ENCODE results near the gene ASB5. TPM values are rescaled to one million over a fixed set of nuclear protein-coding genes. Genes with fewer than 3 reads are reported as not detected.
"Not testable (repeated sequence)": the region's sequence is repeated elsewhere in the genome, so short reads cannot be mapped to it uniquely, and the experiment has no call there.

ASB5 gene
- total and polyA plus RNA-seq, 2 donors from 2014 or later: 0.25 to 0.37 TPM

- Histone ChIP-seq H3K9me3 (ENCODE audit: control insufficient read depth in 2 of 3, insufficient read depth in 1 of 3, low read length in 3 of 3) (no peaks in the 10 kb centered on the region), H3K27ac (ENCODE audit: low read depth in 2 of 2, low read length in 2 of 2) (no peak overlapping the region), H3K27me3 (ENCODE audit: control insufficient read depth, insufficient read depth, low read length) (no peaks in the 10 kb centered on the region), H3K4me3 (ENCODE audit: low read length in 3 of 3) (no peak overlapping the region), H3K4me1 (ENCODE audit: control insufficient read depth in 2 of 3, insufficient read depth in 2 of 3, low read depth in 1 of 3, low read length in 3 of 3) (no peaks in the 10 kb centered on the region), H3K36me3 (ENCODE audit: control insufficient read depth in 2 of 3, insufficient read depth in 3 of 3, low read length in 3 of 3) (no peaks in the 10 kb centered on the region), H3K9ac (ENCODE audit: low read length in 3 of 3) (no peak overlapping the region)
- FAIRE-seq (no peak), DNase-seq (no peak)
- TF ChIP-seq, protein P1, sequence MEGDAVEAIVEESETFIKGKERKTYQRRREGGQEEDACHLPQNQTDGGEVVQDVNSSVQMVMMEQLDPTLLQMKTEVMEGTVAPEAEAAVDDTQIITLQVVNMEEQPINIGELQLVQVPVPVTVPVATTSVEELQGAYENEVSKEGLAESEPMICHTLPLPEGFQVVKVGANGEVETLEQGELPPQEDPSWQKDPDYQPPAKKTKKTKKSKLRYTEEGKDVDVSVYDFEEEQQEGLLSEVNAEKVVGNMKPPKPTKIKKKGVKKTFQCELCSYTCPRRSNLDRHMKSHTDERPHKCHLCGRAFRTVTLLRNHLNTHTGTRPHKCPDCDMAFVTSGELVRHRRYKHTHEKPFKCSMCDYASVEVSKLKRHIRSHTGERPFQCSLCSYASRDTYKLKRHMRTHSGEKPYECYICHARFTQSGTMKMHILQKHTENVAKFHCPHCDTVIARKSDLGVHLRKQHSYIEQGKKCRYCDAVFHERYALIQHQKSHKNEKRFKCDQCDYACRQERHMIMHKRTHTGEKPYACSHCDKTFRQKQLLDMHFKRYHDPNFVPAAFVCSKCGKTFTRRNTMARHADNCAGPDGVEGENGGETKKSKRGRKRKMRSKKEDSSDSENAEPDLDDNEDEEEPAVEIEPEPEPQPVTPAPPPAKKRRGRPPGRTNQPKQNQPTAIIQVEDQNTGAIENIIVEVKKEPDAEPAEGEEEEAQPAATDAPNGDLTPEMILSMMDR (IDR thresholded peaks at IDR 0.05; ENCODE audit: borderline replicate concordance, extremely low read depth, insufficient read depth): no peak
- intact Hi-C loops (cut with DNase I): no loop called here
These were observed 31.5 kb upstream of the ASB5 start for GRCh38 chr4:176300565-176300964.

DNA sequence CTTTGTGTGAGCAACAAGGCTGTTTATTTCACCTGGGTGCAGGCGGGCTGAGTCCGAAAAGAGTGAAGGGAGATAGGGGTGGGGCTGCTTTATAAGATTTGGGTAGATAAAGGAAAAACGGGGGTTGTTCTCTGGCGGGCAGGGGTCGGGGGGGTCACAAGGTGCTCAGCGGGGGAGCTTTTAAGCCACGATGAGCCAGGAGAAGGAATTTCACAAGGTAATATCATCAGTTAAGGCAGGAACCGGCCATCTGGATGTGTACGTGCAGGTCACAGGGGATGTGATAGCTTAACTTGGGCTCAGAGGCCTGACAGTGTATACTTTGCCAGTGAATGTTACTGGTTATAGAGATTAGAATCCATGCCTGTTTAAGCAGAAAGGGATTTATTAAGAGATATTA is 31.0 kb upstream of the ASB5 start:
- no peaks in the 10 kb centered on the region for H3K4me1 ChIP-seq (ENCODE audit: control insufficient read depth in 2 of 3, insufficient read depth in 2 of 3, low read depth in 1 of 3, low read length in 3 of 3)
- no peaks in the 10 kb centered on the region for H3K9me3 ChIP-seq (ENCODE audit: control insufficient read depth in 2 of 3, insufficient read depth in 1 of 3, low read length in 3 of 3)
- TF ChIP-seq, protein P1 (IDR thresholded peaks at IDR 0.05; ENCODE audit: borderline replicate concordance, extremely low read depth, insufficient read depth): no peak
- H3K4me3 ChIP-seq (ENCODE audit: low read length in 3 of 3): no peak overlapping the region
- intact Hi-C loops (cut with DNase I): no loop called here
- no peak overlapping the region for H3K27ac ChIP-seq (ENCODE audit: low read depth in 2 of 2, low read length in 2 of 2)
- no peak overlapping the region for H3K9ac ChIP-seq (ENCODE audit: low read length in 3 of 3)
- H3K27me3 ChIP-seq (ENCODE audit: control insufficient read depth, insufficient read depth, low read length): no peaks in the 10 kb centered on the region
- FAIRE-seq (no peak), DNase-seq (no peak)
- H3K36me3 ChIP-seq (ENCODE audit: control insufficient read depth in 2 of 3, insufficient read depth in 3 of 3, low read length in 3 of 3): no peaks in the 10 kb centered on the region

GRCh38 chr4:176298664-176299063 is 29.6 kb upstream of the ASB5 start:
- no peak for DNase-seq
- Histone ChIP-seq H3K9me3 (ENCODE audit: control insufficient read depth in 2 of 3, insufficient read depth in 1 of 3, low read length in 3 of 3) (no peaks in the 10 kb centered on the region), H3K4me1 (ENCODE audit: control insufficient read depth in 2 of 3, insufficient read depth in 2 of 3, low read depth in 1 of 3, low read length in 3 of 3) (no peaks in the 10 kb centered on the region), H3K9ac (ENCODE audit: low read length in 3 of 3) (no peak overlapping the region), H3K27me3 (ENCODE audit: control insufficient read depth, insufficient read depth, low read length) (no peaks in the 10 kb centered on the region), H3K27ac (ENCODE audit: low read depth in 2 of 2, low read length in 2 of 2) (no peak overlapping the region), H3K4me3 (ENCODE audit: low read length in 3 of 3) (no peak overlapping the region), H3K36me3 (ENCODE audit: control insufficient read depth in 2 of 3, insufficient read depth in 3 of 3, low read length in 3 of 3) (no peaks in the 10 kb centered on the region)
- TF ChIP-seq, protein P1 (IDR thresholded peaks at IDR 0.05; ENCODE audit: borderline replicate concordance, extremely low read depth, insufficient read depth): no peak
- no peak for FAIRE-seq
- intact Hi-C loops (cut with DNase I): no loop called here

DNA sequence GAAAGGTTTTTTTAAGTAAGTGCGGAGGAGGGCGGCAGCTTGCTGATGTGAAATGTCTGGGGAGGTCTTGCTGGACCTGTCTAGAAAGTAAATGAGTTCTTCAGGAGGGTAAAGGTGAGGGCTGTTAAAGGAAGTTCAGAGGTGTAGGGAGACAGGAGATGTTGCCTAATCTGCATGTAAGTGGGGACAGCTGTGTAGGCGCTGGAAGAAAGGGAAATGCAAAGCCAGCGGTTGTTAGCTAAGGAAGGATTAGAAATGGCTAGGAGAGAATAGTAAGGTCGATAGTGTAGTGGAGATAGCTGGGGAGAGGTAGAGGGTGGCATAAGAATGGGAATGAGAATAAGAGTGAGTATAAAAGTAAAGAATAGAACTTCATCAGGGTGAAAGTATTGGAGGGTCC is 26.9 kb upstream of the ASB5 start:
- intact Hi-C loops (cut with DNase I); DNase-seq; H3K9ac ChIP-seq (ENCODE audit: low read length in 3 of 3); FAIRE-seq; H3K9me3 ChIP-seq (ENCODE audit: control insufficient read depth in 2 of 3, insufficient read depth in 1 of 3, low read length in 3 of 3); H3K27ac ChIP-seq (ENCODE audit: low read depth in 2 of 2, low read length in 2 of 2); H3K4me1 ChIP-seq (ENCODE audit: control insufficient read depth in 2 of 3, insufficient read depth in 2 of 3, low read depth in 1 of 3, low read length in 3 of 3); H3K4me3 ChIP-seq (ENCODE audit: low read length in 3 of 3); H3K27me3 ChIP-seq (ENCODE audit: control insufficient read depth, insufficient read depth, low read length); H3K36me3 ChIP-seq (ENCODE audit: control insufficient read depth in 2 of 3, insufficient read depth in 3 of 3, low read length in 3 of 3): not testable (repeated sequence)

All from kidney (tissue), 14 donors.